GM21447 (cell line): ENCODE results near the gene LMTK2.

Source experiments
- ATAC-seq: cut with Tn5 transposase; IDR thresholded peaks from one replicate; pipeline ENCODE4 v1.9.1; 2021; ENCODE audit not compliant: unreplicated experiment

LMTK2 gene

DNA sequence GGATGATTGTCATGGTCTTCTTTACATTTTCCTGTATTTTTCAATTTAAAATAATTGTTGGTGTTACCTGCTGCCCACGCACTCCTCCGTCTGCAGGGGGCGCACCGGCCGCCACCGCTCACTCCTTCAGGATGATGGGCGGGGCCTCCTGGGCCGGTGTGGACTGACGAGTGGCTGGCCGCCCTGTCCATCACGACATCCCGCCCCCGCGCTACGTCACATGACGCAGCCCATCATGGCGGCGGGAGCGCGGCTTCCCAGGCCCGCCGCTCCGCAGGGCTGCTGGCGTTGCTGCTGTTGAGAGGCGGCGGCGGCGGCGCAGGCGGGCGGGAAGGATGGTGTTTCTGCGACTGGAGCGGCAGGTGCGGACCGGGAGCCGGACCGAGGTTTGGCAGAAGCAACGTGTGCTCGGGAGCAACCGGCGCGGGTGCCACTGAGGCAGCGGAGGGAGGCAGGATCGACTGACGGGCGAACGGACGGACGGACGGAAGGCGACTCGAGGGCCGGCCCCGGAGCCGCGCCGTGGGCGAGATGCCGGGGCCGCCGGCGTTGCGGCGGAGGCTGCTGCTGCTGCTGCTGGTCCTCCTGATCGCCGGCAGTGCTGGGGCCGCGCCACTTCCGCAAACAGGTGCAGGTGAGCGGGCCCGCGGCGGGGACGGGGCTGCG, at the start of gene LMTK2:
Gene LMTK2 (plus strand): TSS at position 216 of the 666 bp plus-strand sequence. CDS start 316 bp downstream, at position 532.
- peak; percentile 99 for ATAC-seq

DNA sequence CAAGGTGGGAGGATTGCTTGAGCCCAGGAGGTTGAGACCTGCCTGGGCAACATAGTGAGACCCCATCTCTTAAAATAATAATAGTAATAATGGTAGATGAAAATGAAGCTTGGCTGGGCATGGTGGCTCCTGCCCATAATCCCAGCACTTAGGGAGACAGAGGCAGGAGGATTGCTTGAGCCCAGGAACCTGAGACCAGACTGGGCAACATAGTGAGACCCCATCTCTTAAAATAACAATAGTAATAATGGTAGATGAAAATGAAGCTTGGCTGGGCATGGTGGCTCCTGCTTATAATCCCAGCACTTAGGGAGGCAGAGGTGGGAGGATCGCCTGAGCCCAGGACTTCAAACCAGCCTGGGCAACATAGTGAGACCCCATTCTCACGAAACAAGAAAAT, 49.5 kb upstream of the LMTK2 start:
- no peak for ATAC-seq

DNA sequence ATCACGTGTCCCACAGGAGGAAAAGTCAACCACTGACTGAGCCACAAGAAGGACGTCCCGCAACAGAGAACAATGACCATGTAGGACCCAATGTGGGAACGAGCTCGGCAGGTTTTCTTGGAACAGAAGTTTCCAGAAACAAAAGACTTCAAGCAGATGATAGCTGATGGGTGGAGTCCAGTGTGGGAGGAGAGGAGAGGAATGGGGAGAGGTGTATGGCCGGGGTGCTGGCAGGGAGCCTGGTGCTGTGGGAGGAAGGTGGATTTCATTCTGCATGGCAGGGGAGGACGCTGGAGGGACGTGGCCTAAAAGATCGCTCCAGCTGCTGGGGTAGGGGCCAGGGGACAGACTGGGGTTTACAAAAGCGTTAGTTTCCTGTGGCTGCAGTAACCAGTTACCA, 48.5 kb upstream of the LMTK2 start:
- no peak for ATAC-seq

DNA sequence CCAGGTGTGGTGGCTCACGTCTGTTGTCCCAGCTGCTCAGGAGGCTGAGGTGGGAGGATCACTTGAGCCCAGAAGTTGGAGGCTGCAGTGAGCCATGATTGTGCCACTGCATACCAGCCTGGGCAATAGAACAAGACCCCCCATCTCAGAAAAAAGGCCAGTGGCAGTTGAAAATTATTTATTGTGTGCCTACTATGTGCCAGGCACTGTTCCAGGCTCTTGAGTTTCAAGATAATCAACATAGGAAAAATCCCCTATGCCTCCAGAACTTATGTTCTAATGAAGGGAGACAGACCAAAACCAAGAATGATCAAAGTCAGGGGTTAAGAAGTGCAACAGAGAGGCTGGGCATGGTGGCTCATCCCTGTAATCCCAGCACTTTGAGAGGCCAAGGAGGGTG, 42.4 kb upstream of the LMTK2 start:
- no peak for ATAC-seq

DNA sequence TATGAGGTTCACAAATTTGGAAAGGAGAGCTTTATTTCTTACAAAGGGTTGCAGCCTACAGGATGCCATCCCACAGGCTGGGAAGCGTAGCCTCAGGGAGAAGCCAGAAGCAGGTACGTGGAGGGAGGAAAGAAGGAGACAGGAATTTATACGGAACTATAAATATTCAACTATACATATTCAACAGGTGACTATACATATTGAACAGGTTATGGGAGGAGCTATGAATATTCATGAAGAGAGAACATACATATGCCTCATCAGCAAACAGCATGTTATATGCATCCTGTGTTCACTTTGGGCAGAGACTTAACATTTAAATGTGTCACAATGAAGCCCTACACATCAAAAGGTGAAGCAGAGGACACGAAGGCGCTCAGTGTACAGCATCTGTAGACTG, 40.5 kb upstream of the LMTK2 start:
- ATAC-seq, result no peak

DNA sequence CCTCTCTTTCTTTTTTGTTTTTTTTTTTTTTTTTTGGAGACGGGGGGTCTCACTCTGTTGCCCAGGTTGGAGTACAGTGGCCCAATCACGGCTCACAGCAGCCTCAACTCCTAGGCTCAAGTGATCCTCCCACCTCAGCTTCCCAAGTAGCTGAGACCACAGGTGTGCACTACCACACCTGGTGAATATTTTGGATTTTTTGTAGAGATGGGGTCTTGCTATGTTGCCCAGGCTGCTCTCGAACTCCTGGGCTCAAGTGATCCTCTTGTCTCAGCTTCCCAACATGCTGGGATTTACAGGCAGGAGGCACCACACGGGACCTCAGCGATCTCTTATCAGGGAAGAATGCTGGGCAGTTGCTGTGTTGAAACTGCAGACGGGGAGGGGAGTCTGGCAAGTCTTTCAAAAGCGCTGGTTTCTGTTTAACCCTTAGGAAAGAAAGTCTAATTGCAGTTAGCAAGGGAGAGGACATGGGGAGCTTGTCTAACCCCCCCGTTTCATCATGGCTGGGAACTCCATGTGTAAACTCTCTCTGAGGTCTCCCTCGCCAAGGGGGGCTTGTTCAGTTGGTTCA, 39.6 kb upstream of the LMTK2 start:
- ATAC-seq, result no peak

DNA sequence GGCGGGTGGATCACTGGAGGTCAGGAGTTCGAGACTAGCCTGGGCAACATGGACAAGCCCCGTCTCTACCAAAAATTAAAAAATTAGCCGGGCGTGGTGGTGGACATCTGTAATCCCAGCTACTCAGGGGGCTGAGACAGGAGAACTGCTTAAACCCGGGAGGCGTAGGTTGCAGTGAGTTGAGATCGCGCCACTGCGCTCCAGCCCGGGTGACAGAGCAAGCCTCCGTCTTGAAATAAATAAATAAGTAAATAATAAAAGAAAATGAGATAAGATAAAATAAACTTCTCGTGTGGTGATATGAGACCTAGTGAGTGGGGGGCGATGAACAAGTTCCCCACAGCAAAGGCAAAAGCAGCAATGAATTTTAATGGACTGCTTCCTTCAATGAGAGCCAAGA, 33.6 kb upstream of the LMTK2 start:
- ATAC-seq, result no peak

DNA sequence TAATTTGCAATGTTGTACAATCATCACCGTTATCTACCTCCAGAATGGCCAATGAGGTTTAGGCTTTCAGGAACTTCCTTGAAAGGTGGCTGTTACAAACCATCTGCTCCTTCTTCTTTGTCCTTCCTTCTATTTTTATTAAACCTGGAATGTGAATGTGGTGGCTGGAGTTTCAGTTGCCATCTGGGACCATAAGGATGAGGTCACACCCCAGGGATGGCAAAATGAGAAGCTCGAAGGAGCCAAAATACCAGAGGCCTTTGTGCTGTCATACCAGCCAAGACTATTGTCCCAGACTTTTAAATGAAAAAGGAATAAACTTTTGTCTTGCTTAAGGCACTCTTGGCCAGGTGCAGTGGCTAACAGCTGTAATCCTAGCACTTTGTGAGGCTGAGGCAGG, 30.9 kb upstream of the LMTK2 start:
- no peak for ATAC-seq

DNA sequence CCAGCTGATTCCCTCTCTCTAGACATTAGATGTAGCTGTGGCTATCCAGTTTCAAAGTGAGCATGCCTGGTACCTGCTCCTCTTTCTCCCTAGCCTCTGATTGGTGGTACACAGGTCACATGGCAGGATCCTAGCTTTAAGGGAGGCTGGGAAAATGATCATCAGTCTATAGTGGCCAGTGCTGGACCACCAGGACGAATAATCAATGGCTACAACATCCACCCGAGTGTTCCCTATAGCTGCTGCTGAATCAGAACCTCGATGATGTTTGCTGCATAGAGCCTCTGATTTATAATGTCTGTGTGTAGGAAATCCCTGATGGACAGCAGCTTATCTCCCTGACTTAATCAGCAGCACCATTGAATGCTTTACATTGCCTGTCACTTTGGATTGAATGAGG, 28.9 kb upstream of the LMTK2 start:
- no peak for ATAC-seq

DNA sequence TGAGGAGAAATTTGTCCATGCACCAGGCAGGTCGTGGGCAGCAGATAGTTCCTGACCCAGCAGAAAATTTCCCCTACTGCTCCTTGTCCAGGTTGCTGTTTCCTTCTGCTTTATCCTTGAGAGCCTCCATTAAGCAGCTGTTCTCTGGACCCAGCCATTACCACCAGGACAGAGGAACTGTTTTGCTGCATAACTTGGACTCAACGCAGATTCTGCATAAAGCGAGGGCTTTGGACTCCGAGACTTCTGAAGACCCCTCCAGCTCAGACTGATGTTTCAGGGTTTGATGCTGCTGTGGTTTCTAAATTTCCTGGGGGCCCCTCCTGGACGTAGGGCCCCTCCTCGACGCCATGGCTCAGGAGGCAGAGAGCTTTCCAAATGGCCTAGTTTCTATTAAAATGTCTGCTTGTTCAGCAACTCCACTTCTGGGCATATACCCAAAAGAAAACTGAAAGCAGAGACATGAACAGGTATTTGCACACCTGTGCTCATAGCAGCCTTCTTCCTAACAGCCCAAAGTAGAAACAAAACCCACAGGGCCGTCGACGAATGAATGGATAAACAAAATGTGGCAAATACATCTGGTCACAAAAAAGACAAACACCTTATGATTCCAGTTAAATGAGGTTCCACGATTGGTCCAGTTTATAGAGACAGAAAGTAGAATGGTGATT, 28.3 kb upstream of the LMTK2 start:
- ATAC-seq, result no peak

DNA sequence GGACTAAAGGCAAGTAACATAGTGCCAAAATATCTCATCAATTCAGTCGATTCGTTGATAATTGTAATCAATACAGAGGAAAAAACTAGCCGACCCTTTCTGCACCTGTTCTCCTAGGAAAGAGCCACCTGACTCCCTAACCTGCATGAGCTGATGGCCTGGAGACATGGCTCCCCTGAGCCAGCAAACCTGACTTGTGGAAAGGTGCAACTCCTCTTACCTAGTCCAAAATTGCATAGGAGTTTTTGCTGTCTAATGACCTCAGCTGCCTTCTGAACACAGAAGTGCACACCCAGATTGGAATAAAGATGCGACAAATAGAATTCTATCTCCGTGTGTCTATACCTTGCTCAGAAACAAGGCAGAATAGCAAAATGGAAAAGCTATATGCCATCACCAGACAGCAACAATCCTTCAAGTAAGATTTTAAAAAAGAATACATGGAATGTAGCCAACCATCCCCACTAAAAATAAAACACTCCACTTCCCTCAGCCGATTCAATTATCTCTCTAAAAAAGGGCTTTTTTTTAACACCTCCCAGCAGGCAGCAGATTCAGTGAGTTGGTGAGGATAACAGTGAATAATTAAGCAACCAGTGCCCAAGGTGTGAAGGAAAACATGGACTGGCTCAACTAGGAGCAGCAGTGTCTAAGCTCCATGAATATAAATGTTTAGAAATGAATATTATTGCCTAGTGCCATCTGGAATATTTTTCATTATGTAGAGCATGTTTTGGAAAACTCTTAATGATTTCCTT, 26.6 kb upstream of the LMTK2 start:
- no peak for ATAC-seq

DNA sequence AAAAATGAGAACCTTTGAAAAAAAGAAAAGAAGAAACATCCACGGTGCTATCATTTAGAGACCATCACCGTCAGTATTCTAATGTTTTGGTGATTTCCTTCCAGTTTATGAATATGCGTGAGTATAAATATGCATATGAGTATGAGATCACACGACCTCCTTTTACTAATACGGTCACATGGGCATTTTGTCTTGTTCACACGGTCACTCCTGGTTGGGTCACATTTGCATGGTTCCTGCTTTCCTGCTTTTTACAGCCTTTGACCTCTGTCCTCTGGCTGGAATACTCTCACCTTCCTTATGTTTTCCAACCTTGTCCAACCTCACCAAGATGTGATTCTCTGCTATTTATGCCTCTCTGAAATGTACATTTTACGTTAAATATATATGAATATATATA, 25.3 kb upstream of the LMTK2 start:
- no peak for ATAC-seq

DNA sequence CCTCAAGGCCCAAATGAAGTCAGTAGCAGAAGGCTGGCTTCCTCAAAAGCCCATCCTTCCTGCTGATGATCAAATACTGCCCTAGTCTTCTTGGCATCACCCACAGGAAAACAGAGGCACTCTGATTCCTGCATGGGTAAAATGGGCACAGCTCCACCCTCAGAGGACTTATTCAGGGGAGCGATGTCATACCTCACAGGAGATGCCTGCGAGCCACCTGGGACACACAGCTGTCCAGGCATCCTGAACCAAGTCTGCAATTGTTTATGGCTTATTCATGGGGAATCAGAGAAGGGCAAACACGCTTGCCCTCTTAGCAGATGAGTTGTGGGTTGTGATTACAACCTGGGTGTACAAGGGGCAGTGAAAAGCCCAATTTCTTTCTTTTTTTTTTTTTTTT, 22.0 kb upstream of the LMTK2 start:
- no peak for ATAC-seq

DNA sequence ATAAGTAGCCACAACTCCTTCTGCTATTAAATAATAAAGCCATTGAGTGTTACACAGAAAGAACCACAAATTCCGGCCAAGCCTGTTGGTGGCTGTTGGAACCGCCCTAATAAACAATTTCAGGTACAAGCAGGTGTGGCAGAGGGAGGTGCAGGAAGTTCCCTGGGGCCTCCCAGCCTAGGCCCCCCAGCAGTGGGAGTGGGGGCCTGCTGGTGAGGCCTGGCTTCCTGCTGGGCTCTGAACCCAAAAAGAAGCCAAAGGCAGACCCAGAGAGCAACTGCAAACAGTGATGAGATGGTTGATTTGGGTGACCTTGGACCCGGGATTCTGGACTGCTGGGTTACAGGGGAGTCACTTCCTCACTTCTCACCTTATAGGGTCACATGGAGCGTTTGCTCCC, 21.0 kb upstream of the LMTK2 start:
- ATAC-seq, result no peak

DNA sequence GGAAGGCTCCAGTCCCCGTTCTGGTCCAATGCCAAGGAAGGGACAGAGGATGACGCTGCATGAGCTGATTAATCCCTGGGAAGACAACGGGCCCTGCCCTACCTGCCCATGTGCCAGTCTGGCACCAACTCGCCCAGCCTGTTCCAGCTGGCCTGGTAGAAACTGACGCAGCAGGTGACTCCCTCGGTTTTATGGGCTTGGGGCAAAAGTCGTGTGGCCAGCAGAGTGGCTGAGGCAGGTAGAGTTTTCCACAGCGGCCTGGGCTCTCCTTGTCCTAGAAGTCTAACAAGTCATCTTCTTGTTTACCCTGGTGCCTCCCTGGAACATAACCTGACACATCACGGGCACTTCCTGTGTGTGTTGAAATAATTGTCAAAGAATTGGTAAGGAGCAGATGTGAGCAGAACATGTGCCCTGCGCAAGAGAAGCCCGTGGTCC, 20.4 kb upstream of the LMTK2 start:
- no peak for ATAC-seq

DNA sequence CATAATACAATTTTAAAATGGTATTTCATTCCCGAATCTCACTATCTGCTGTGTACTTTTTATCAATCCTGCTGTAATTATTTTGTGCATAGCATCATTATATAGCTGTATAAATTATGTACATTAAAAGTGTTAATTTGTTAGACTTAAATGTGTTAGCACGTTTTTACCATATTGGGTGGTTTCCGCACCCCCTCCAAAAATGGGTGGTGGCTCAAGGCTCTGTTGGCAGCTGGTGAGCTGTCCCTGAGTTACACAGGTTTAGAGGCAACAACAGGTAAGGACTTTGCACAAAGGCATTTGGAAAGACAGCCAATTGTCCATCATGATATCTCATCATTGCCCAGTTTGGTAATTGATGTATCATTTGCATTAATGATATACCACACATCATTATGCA, 18.6 kb upstream of the LMTK2 start:
- ATAC-seq, result no peak

DNA sequence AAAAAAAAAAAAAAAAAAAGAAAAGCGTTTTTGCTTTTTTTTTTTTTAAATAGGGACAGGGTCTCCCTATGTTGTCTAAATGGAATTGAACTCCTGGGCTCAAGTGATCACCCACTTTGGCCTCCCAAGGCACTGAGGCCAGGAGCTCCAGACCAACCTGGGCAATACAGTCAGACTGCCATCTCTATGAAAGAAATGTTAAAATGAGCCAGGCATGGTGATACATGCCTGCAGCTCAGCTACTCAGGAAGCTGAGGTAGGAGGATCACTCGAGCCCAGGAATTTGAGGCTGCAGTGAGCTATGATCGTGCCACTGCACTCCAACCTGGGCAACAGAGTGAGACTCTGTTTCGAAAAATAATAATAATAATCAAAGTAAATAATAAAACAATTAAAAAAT, 16.5 kb upstream of the LMTK2 start:
- ATAC-seq, result no peak

DNA sequence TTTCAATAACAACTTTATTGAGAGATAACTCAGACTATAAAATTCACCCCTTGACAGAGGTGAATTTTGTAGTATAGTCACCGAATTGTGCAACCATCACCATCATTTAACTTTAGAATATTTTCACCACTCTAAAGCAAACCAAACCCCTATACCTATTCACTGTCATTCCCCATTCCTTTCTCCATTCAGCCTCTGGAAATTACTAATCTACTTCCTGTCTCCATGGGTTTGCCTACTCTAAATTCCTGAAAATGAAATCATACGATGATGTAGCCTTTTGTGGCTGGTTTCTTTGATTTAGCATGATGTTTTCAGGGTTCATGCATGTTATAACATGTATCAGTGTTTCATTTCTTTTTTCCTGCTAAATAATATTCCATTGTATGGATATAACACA, 15.6 kb upstream of the LMTK2 start:
- no peak for ATAC-seq

DNA sequence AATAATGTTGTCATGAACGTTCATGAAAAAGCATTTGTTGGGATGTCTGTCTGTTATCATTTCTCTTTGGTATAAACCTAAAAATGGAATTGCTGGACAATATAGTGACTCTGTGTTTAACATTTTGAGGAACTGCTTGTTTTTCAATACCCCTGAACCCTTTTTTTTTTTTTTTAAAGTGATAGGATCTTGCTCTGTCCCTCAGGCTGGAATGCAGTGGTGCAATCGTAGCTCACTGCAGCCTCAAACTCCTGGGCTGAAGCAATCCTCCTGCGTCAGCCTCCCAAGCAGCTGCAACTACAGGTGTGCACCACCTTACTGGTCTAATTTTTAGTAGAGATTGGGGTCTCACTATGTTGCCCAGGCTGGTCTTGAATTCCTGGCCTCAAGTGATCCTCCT, 15.1 kb upstream of the LMTK2 start:
- no peak for ATAC-seq

DNA sequence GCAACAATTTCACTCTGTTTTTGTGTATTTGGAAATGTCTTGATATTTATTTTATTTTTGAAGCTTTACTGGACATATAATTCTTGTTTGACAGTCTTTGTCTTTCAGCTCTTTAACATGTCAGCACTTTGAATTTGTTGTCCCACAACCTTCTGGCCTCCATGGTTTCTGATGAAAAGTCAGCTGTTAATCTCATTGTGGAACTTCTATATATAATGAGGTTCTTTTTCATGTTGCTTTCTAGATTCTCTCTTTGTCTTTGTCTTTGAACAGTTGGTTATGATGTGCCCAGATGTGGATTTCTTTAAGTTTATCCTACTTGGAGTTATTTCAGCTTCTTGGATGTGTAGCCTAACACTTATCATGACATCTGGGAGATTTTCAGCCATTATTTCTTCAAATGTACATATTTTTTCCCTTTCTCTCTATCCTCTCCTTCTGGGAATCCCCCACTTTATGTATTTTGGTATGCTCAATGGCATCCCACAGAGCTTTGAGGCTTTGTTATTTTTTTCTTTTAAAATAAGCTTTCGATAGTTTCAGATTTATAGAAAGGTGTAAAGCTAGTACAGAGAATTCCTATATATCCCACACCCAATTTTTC, 9.5 kb upstream of the LMTK2 start:
- no peak for ATAC-seq

DNA sequence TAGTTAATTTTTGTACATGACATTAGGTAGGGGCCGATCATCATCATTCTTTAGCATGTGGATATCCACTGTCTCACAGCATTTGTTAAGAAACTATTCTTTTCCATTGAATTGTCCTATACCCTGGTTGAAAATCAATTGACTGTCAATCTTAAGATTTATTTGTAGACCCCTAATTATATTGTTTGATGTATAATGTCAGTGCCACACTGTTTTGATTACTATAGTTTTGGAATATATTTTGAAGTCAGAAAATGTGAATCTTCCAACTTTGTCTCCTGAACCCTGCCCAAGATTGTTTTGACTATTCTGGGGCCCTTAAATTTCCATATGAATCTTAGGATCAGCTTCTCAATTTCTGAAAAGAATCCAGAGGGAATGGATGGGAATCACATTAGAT, 6.6 kb upstream of the LMTK2 start:
- ATAC-seq, result no peak
